ENCODE data around the gene B4GALT5.

GRCh38 chr20:49664612-49665313 is 48.9 kb downstream of the B4GALT5 start:
- TF ChIP-seq, protein P1, sequence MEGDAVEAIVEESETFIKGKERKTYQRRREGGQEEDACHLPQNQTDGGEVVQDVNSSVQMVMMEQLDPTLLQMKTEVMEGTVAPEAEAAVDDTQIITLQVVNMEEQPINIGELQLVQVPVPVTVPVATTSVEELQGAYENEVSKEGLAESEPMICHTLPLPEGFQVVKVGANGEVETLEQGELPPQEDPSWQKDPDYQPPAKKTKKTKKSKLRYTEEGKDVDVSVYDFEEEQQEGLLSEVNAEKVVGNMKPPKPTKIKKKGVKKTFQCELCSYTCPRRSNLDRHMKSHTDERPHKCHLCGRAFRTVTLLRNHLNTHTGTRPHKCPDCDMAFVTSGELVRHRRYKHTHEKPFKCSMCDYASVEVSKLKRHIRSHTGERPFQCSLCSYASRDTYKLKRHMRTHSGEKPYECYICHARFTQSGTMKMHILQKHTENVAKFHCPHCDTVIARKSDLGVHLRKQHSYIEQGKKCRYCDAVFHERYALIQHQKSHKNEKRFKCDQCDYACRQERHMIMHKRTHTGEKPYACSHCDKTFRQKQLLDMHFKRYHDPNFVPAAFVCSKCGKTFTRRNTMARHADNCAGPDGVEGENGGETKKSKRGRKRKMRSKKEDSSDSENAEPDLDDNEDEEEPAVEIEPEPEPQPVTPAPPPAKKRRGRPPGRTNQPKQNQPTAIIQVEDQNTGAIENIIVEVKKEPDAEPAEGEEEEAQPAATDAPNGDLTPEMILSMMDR (conservative IDR thresholded peaks at IDR 0.05; ENCODE audit: low read length), result no peak
- TF ChIP-seq EZH2phosphoT487 (IDR thresholded peaks at IDR 0.05; ENCODE audit: borderline replicate concordance, low read depth, low read length), result no peak
